ENCODE data around the gene HMGA1.
A peak's percentile ranks its signal among the peaks of the same experiment; 100 is the strongest.

The HMGA1 gene

GRCh38 chr6:34230653-34231371, 5.9 kb upstream of the HMGA1 start:
- DNase-seq (ENCODE audit: low read depth), result peak; percentile 33
- no peak overlapping the region for H3K4me3 ChIP-seq (ENCODE audit: low read depth, low read length)
- TF ChIP-seq, protein P1, sequence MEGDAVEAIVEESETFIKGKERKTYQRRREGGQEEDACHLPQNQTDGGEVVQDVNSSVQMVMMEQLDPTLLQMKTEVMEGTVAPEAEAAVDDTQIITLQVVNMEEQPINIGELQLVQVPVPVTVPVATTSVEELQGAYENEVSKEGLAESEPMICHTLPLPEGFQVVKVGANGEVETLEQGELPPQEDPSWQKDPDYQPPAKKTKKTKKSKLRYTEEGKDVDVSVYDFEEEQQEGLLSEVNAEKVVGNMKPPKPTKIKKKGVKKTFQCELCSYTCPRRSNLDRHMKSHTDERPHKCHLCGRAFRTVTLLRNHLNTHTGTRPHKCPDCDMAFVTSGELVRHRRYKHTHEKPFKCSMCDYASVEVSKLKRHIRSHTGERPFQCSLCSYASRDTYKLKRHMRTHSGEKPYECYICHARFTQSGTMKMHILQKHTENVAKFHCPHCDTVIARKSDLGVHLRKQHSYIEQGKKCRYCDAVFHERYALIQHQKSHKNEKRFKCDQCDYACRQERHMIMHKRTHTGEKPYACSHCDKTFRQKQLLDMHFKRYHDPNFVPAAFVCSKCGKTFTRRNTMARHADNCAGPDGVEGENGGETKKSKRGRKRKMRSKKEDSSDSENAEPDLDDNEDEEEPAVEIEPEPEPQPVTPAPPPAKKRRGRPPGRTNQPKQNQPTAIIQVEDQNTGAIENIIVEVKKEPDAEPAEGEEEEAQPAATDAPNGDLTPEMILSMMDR (conservative IDR thresholded peaks at IDR 0.05; ENCODE audit: low read depth, low read length), result no peak

- TF ChIP-seq, protein P1 (conservative IDR thresholded peaks at IDR 0.05; ENCODE audit: low read depth, low read length), result no peak
- DNase-seq (ENCODE audit: low read depth), result no peak
- H3K4me3 ChIP-seq (ENCODE audit: low read depth, low read length), result no peak overlapping the region
Observed at GRCh38 chr6:34231566-34232336, 4.9 kb upstream of the HMGA1 start.

DNA sequence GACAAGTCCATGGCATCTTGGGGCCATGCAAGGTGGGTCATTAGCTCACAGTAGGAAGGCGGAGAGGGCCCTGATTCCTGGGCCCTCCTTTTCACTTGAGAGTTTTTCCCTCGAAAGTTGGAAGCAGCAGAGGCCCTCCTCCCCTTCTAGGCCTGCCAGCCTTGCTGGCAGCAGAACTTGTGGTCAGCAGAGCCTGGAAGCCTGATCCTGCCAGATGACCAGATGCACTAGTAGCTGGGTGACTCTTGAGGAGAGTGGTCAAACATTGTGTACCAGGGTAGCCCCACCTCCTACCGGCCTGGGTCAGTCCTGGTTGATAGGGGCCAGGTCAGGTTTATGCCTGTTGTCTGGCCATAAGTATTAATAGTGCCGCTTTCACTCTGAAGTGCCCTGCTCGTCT, 3.8 kb upstream of the HMGA1 start:
- TF ChIP-seq, protein P1 (conservative IDR thresholded peaks at IDR 0.05; ENCODE audit: low read depth, low read length), result no peak
- no peak for DNase-seq (ENCODE audit: low read depth)
- H3K4me3 ChIP-seq (ENCODE audit: low read depth, low read length), result no peak overlapping the region

- TF ChIP-seq, protein P1 (conservative IDR thresholded peaks at IDR 0.05; ENCODE audit: low read depth, low read length), result no peak
- H3K4me3 ChIP-seq (ENCODE audit: low read depth, low read length), result no peak overlapping the region
- DNase-seq (ENCODE audit: low read depth), result no peak
Observed at GRCh38 chr6:34233867-34234266, 2.8 kb upstream of the HMGA1 start.

GRCh38 chr6:34234667-34235306, 1.9 kb upstream of the HMGA1 start:
- TF ChIP-seq, protein P1 (conservative IDR thresholded peaks at IDR 0.05; ENCODE audit: low read depth, low read length), result no peak
- no peak overlapping the region for H3K4me3 ChIP-seq (ENCODE audit: low read depth, low read length)
- DNase-seq (ENCODE audit: low read depth), result no peak

GRCh38 chr6:34235307-34236130, 1.2 kb upstream of the HMGA1 start:
- TF ChIP-seq, protein P1 (conservative IDR thresholded peaks at IDR 0.05; ENCODE audit: low read depth, low read length), result peak; percentile 4
- DNase-seq (ENCODE audit: low read depth), result peak; percentile 68

More at GRCh38 chr6:34235307-34236130, 1.2 kb upstream of the HMGA1 start:
- peak overlapping the region; percentile 71 for H3K4me3 ChIP-seq (ENCODE audit: low read depth, low read length)
